Measurements from ENCODE around the gene MED29.
"Not testable (repeated sequence)": the region's sequence is repeated elsewhere in the genome, so short reads cannot be mapped to it uniquely, and the experiment has no call there.

MED29 gene

DNA sequence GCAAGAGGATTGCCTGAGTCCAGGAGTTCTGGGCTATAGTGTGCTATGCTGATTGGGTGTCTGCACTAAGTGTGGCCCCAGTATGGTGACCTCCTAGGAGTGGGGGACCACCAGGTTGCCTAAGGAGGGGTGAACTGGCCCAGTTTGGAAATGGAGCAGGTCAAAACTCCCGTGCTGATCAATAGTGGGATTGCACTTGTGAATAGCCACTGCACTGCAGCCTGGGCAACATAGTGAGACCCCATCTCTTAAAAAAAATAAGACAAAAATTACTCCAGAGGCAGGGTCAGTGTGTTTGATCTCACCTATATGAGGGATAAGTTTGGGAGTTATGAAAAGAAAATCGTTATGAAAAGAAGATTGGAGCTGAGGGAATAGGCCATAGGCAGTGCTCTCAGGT lies 22.0 kb upstream of the MED29 start:
- FAIRE-seq (no peak), DNase-seq (ENCODE audit: insufficient read length, low spot score) (no peak)

DNA sequence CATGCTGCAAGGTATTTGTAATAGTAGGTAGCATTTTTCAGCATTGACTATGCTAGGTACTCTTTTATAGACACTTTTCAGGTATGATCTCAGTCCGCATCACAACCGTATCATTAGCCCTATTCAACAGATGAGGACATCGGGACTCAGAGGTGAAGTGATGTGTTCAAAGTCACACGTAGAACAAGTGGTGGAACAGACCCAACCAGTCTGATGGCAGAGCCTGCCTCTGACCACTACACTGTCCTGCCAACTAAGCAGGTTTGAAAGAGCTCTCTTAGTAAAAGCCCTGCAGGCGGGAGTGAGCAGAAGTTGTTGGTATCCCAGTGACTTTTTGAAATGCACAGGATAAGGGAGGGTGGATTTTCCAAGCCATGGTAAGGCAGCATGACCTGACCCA lies 20.4 kb upstream of the MED29 start:
- DNase-seq (ENCODE audit: insufficient read length, low spot score): no peak
- no peak for FAIRE-seq

DNA sequence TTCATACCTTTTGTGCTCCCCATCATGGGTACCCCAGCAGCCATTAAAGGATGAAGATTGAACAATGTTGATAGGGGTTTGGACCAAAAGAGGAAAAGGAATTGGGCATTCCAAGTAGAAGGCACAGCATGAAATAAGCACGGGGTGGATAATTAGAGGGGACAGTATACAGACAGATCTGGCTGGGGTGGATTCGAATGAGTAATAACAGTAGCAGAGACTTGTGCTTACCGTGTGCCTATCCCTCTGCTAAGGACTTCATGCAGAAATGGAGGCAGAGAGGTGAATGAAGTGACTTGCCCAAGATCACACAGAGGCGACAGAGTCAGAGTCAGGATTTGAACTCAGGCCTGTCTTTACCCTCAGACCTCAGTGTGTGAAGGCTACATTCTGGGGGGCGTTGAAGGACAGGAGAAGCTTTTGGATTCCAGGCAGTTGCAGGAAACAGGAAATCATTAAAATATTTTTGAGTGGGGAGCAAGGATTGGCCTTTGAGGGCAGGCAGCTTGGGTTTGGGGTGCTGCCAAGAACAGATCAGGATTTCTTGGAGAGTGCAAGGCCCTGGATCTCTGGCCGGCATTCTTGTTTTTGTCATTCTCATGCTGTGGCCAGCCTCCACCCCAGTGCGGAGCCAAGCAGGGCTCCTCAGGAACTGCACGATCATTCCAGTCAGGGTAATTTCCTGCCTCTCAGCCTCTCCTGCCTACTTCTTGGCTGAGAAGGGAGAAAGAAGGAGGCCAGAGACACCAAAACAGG lies 19.0 kb upstream of the MED29 start:
- DNase-seq (ENCODE audit: insufficient read length, low spot score) (peak; percentile 36), FAIRE-seq (no peak)

DNA sequence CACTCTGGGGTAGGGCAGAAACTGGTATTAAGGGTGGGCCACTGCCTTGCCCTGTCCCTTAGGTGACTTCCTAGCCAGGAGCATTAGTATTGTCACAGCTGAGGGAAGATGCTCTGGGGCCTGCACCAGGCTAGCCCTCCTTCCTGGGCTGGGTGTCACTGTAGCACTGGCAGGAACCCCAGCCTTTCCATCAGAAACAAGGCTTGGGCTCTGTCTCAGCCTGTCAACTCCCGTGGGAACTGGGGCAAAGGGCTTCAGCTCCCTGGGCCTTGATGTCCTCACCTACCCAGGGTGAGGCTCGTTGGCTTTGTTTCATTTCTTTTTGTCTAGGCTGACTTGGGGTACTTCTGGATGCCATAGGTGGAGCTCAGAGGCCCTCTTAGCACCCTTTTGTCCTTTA lies 18.2 kb upstream of the MED29 start:
- DNase-seq (ENCODE audit: insufficient read length, low spot score) (no peak), FAIRE-seq (no peak)

DNA sequence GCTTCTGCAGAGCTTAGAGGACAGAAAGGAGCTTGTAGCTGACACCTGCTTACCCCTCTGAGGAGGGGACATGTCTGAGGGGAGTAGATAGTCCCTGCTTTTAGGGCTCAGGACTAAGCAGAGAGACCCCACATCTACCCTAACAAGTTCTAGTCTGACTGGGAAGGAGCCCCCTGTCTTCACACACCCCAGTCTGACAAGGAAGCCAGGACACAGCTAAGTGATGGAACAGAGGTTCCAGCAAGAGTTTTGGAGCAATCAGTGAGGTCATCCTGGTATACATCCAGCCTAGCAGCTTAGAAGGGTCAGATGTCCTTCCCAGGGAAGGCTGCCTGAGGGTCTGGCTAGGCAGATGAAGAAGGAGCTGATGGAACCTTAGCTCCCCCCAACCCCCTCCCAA lies 15.2 kb upstream of the MED29 start:
- no peak for FAIRE-seq

DNA sequence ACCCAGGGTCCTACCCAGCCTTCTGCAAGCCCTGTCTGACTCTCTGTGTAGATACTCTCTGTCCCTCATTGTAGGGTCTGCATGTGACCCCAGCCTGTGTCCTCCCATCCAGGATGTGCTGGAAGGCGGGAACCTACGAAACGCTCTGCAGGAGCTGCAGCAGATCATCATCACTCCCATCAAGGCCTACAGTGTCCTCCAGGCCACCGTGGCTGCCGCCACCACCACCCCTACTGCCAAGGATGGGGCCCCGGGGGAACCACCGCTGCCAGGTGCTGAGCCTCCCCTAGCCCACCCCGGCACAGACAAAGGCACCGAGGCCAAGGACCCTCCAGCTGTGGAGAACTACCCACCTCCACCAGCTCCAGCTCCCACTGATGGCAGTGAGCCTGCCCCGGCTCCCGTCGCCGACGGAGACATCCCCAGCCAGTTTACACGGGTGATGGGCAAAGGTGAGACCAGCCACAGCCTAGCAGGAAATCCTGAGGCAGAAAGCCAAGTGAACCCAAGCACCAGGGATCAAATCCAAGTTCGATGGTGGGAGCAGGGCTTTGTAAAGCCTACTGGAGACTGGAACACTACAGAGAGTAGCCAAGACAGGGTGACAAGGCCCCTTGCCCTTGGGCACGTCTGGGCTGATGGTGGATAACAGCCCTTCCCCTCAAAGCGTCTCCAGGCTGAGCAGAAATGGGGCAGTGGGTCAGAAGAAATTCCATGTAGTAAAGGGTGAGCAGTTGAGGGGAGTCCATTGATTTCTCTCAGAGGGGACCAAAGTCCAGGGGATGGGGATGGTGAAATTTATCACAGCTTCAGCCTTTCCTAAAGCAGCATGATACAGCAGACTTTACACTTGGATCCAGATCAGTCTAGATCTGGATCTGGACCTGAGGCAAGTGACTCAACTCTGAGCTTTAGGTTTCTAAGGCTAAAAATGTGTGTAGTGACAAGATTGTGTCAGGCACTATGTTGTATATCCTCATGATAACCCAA lies 13.5 kb upstream of the MED29 start:
- no peak for DNase-seq (ENCODE audit: insufficient read length, low spot score)
- FAIRE-seq: no peak

More for the DNA sequence above, 15.2 kb upstream of the MED29 start:
- no peak for DNase-seq (ENCODE audit: insufficient read length, low spot score)

DNA sequence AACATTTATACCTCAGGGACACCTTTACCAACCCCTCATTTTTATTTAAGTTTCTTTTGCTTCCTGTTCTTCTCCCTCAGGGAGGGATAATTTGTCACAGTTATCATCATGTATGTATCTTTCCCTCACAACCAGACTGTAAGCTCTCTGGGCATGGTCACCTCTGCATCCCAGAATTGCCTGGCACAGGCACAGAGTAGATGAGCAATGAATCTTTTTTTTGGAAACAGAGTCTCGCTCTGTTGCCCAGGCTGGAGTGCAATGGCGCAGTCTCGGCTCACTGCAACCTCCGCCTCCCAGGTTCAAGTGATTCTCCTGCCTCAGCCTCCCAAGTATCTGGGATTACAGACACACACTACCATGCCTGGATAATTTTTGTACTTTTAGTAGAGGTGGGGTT lies 11.8 kb upstream of the MED29 start:
- FAIRE-seq: not testable (repeated sequence)

DNA sequence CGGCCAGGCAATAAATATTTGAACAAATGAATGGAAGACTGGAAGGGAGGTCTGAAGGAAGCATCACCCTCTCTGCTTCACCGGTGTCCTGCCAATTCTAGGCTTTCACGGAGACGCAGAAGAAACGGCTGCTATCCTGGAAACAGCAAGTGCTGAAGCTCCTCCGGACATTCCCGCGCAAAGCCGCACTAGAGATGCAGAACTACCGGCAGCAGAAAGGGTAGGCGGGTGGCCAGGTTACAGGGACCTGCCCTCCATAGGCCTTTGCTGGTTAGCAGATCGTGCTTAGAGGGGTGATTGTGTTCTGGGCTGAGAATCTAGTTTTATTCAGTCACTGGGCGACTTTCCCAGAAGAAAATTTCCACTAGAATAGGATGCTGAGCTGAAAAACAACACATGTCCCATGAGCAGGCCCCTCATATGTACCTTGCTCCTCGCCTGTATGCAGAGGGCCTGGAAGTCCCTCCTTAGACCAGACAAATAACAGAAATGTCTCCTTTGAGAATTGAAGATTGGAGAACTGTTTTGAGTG lies 11.2 kb upstream of the MED29 start:
- DNase-seq (ENCODE audit: insufficient read length, low spot score) (no peak), FAIRE-seq (no peak)

More for the DNA sequence above, 11.8 kb upstream of the MED29 start:
- DNase-seq (ENCODE audit: insufficient read length, low spot score): not testable (repeated sequence)

DNA sequence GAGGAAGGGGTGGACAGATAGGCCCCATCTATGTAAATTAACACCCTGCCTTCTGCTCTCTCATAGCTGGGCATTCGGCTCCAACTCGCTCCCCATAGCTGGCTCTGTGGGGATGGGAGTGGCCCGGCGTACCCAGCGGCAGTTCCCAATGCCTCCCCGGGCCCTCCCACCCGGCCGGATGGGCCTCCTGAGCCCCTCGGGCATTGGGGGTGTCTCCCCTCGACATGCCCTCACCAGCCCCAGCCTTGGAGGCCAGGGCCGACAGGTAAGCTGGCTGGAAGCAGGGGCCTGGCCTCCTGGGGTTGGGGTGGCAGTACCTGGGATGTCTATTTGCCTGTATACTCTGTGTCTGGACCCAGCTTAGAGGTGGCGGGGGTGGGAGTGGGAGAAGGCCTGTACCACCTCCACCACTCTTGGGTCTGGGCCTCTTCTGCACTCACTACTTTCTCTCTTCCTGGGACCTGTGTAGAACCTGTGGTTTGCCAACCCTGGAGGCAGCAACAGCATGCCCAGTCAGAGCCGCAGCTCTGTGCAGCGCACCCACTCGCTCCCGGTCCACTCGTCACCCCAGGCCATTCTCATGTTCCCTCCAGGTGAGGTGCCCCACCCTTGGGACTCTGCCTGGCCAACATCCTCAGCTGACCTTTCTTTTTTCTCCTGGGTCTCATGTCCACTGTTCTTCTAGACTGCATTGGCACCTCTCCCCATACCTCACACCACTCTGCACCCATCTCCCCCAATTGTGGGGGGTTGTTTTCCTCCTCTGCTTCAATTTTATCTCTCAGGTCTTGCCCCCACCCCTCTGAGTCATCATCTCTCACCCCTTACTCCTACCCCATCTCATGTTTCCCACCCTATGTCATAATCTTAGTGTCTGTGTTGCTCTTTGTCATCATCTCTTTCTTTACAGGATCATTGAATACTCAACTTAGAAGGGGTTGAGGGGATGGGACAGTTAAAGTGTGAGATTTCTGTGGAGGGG lies 10.4 kb upstream of the MED29 start:
- no peak for DNase-seq (ENCODE audit: insufficient read length, low spot score)
- no peak for FAIRE-seq

DNA sequence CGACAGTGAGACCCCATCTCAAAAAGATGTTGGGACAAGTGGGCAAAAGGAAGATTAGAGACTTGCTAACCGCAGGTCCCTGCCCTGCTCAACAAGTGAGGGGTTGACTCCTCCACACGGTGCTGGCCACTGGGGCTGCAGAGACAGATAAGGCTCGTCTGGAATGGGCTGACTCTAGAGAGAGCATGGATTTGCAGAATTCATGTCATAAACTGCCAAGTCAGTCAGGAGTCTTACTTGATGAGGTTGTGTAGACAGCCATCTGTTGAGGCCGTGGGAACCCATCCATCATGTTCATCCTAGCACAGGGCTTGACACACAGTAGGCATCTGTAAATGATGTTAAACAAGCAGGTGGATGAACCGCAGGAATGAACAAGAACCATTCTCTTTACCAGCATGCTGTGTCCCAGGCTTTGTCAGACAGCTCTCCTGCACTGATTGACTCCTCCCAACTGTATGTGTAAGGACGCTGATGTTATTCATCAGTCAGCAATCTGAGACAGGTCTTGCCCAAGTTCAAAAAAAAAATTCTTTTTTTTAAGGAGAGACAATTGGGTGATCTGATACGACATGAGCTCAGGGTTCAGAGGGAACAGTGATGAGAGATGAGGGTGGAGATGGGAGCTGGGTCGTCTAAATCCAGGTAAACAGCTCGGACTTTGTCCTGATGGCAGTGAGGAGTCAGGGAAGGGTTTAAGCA lies 9.1 kb upstream of the MED29 start:
- FAIRE-seq: no peak
- no peak for DNase-seq (ENCODE audit: insufficient read length, low spot score)

DNA sequence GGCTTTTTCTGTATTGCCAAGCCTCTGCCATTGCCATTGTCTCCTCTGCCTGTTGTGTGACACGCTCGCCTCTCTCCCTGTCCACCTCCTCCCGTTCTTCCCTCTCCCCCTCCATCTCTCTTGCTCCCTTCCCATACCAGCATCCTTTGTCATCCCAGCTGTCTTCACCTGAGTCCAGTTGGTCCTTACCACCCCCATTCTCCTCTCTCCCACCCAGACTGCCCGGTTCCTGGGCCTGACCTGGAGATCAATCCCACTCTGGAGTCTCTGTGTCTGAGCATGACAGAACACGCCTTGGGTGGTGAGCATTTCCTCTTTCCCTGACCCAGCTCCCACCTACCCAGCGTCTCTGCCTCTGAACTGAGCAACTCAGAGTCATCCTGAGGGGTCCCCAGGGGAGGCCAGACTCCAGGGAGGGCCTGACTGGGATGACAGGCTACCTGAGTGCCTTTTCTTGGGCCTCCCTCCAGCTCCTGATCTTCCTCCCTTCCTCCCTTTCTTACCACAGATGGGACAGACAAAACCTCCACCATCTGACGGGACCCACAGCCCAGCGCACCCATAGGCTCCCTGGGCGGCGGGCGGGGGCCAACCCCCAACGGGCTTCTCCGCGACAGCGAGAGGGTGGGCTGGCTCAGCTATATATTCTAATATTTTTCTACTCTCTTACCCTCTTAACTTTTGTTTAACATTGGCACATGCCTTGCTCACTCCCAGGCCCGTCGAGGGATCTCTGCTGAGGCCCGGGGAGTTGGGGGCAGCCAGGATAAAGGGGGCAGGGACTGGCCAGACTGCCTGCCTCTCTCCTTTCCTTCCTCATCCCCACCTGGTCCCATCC lies 8.0 kb upstream of the MED29 start:
- DNase-seq (ENCODE audit: insufficient read length, low spot score) (no peak), FAIRE-seq (no peak)

DNA sequence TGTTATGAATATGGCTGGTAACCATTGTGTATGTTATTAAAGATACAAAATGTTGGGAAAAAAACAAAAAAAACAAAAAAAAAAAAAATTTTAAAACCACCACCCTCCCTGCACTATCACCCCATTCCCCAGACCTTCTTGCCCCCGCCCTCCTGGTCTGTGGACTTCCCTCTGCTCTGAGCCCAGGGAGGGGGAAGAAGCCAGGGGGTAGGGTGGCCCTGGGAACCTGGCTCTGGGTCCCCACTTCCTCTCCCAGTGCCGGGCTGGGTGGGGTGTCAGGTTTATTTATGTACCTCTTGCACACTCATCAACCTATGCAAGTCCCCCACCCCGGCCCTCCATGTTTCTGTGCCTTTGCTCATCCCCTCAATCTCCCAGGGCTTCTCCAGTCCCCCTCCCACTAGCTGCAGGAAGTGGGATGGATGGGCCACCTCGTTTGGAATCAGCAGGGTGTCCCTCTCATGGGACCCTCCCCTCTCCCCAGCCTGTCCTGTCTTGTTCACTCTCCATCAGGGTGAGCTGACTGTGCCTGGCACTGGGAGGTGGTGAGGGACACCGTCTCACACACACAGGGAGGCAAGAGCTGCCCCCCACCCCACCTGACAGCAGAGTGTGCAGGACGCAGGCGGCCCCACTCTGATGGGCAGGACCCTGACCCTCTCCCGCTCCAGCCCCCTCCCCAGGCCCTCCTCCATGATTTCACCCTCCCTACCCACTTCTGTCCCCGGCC lies 6.2 kb upstream of the MED29 start:
- FAIRE-seq (peak; percentile 23), DNase-seq (ENCODE audit: insufficient read length, low spot score) (no peak)

DNA sequence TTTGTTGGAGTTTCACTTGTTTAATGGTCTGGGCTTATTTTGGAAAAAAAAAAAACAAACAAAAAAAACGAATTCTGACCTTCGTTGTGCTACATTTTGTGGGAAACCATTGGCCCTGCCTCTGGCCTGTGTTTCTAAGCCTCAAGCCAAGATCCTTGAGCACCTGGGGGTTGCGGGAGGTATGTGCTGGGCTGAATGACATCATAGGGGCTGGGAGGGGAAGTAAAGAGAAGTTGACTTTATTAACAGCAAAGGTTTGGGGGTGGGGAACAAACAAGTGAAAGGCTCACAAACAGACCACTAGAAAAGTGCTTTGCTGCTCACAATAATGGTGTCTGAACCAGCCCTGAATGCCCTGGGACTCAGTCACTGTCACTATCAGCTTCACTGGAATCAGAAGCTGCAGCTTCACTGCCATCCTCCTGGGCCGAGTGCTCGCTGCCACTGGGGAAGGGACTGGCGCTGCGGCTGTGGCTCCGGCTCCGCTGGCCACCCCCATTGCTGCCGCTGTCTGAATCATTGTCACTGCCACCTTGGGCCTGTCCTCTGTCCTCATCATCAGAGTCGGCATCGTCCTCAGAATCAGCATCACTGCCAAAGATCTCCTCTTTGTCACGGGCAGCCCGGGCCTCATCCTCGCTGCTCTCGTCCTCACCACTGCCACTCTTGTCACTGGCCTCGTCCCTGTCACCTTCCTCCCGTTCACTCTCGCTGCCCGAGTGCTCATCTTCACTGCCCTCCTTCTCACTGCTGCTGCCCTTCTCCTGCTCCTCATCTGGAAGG lies 5.4 kb upstream of the MED29 start:
- FAIRE-seq: no peak
- no peak for DNase-seq (ENCODE audit: insufficient read length, low spot score)

DNA sequence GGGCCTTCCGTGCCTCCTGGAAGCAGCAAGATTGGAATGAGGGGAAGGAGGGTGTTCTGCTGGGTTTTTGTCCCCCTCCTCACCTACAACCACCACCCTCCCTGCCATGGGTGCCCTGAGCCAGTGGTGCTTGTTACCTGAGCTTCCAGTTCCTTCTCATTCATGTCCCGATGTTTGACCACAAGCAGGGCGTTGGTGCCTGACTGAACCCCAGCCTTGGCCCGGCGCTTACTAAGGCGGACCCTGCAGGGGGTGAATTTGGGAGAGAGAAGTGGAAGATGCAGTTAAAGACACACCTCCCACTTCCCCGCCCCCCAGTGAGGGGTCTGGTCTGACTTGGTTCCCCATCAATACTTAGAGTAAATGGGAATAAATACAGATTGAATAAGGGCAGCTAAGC lies 4.6 kb upstream of the MED29 start:
- no peak for DNase-seq (ENCODE audit: insufficient read length, low spot score)
- no peak for FAIRE-seq

DNA sequence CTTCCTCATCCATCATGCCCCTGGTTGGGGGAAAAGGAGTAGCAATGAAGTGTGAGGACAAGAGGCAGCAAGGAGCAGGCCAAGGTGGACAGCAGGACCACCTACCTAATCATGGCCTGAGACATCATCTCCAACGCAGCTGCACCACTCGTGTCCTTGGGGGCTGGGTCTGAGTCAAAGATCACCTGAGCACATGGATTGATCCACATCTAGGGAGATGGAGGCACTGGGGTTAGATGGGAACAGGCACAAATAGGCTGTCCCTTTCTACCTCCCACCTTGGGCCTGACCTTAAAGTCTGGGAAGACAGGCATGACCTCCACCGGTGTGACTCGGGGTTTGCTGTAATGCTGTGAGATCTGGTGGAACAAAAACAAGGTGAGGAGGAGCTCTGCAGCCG lies 2.5 kb upstream of the MED29 start:
- FAIRE-seq: no peak
- DNase-seq (ENCODE audit: insufficient read length, low spot score): no peak

DNA sequence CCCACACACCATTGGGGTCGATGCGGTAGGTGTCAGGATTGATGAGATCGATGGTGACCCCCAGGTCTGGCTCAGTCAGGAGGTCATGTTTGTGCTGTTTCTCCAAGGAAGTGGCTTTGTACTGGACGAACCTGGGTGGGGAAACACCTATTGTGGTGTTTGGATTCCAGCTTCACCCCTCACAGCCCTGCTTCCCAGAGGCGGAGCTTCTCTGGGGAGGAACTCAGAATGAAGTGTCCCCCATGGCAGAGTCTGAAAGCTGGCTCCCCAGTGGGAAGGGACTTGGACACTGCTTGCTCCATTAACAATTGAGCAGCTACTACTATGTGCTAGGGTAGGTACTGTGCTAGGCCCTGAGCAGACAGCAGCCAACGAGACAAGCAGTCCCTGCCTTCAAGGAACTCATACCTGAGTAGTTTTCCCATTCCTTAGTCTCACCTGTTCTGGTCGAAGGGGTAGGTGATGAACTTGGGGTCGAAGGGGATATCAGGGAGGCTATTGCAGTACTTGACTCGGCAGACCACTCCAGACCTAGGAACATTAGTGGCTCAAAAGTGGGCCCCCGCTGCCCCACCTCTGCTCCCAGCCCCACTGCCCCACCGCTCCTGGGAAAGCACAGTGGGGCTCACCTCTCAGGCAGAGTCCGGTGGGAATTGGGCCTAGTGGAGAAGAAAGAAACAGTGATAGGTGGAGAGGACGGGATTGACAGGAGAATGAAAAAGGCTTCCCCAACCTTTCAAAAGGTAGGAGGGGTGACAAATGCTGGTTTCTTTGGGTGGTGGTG lies 1.4 kb upstream of the MED29 start:
- DNase-seq (ENCODE audit: insufficient read length, low spot score): no peak
- FAIRE-seq: no peak

DNA sequence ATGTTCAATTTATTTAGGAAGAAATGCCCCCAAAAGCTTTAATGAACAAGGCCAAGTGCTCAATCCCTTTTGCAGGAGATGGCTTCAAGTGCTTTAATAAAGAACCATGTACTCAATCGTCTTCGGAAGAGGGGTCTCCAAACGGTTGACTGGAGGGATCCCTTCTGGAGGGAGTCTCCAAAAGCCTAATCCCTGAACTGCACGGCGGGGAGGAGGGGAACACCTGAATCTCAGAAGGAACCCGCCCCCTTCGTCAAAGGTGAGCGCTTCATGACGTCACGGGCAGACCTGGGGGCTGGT lies 777 bp upstream of the MED29 start:
- DNase-seq (ENCODE audit: insufficient read length, low spot score): no peak

More for the DNA sequence above, 777 bp upstream of the MED29 start:
- no peak for FAIRE-seq
